Epithelial cell of prostate (primary cell): ENCODE results near the gene NADSYN1.

ENCODE experiments used
- DNase-seq: peaks from one replicate; pipeline ENCODE4 v3.0.0-alpha.2; 2011; ENCODE audit warnings: low read depth, low spot score
- H3K27ac ChIP-seq: fragments of 450-650 bp; 2 replicates; pipeline ENCODE4 v1.5.1; 2017; ENCODE audit warnings: mild to moderate bottlenecking

Gene NADSYN1

DNA sequence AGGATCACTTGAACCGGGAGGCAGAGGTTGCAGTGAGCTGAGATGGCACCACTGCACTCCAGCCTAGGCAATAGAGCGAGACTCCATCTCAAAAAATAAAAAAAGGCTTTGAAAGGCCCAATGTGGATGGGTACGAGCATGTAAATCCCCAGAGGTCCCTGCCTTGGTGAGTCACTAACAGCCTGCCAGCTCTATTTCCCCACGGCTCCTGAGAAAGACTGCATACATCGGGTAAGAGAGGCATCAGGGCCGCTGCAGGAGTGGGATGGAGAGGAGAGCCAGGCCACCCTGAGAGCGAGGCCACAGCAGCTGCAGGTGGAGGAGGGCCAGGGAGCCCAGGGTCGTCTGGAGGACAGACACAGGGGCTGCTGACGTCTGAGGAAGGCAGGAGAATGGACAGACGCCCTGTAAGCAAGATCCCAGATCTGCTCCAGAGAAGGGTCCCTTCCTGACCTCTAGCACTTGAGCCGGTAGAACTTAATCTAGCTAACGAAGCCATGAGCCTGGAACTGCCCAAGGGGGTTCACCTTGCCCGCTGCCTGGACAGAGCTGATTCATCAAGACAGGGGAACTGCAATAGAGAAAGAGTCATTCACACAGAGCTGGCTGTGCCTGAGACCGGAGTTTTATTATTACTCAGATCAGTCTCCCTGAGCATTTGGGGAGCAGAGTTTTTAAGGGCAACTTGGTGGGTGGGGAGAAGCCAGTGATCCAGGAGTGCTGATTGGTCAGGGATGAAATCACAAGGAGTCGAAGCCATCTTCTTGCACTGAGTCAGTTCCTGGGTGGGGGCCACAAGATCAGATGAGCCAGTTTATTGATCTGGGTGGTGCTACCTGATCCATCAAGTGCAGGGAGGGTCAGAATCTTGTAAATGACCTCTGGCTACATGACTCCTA, 90.1 kb downstream of the NADSYN1 start:
- no peak overlapping the region for H3K27ac ChIP-seq
- DNase-seq: no peak

- no peak for DNase-seq
Measured at GRCh38 chr11:71543866-71544265, 90.9 kb downstream of the NADSYN1 start.

DNA sequence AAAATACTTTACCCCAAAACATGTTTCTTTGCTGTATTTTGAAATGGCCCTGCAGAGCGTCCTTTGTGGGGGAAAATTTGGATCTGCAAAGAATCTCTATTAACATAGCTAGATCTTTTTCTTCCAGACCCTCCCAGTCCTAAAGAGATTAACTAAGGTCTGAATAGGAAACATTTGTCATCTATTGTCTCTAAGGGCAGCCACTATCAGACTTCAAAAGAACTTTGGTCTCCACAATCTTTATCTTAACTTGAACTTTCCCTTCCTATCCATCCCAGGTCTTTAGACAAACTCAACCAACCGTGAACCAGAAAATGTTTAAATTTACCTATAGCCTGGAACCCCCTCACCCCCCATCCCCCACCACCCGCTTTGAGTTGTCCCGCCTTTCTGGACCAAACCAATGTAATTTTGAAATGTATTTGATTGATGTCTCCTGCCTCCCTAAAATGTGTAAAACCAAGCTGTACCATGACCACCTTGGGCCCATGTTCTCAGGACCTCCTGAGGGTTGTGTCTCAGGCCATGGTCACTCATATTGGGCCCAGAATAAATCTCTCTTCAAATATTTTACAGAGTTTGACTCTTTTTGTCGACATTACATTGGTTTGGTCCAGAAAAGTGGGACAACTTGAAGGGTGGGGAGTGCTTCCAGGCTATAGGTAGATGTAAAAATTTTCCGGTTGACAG, 91.7 kb downstream of the NADSYN1 start:
- DNase-seq: no peak
- H3K27ac ChIP-seq: no peak overlapping the region

More at GRCh38 chr11:71543866-71544265, 90.9 kb downstream of the NADSYN1 start:
- no peak overlapping the region for H3K27ac ChIP-seq

- no peak overlapping the region for H3K27ac ChIP-seq
- no peak for DNase-seq
Measured at GRCh38 chr11:71545405-71545966, 92.5 kb downstream of the NADSYN1 start.

- no peak within 1 kb of the TSS for H3K27ac ChIP-seq
Measured at GRCh38 chr11:71548120-71548519, 95.1 kb downstream of the NADSYN1 start, which contains the start of gene KRTAP5-9. TSS of gene KRTAP5-9 (plus strand) at chr11:71548420. CDS start at chr11:71548658, 238 bp downstream.

GRCh38 chr11:71548716-71549151, 95.7 kb downstream of the NADSYN1 start:
- DNase-seq: no peak

More at GRCh38 chr11:71548120-71548519, 95.1 kb downstream of the NADSYN1 start, which contains the start of gene KRTAP5-9:
- no peak for DNase-seq

More at GRCh38 chr11:71548716-71549151, 95.7 kb downstream of the NADSYN1 start:
- H3K27ac ChIP-seq: no peak overlapping the region
